Bronchial epithelial cell (primary cell): ENCODE measurements around the gene CHMP4B. TPM values are rescaled to one million over a fixed set of nuclear protein-coding genes. Genes with fewer than 3 reads are reported as not detected.
A peak's percentile ranks its signal among the peaks of the same experiment; 100 is the strongest.

Experiments
- DNase-seq: peaks from one replicate; pipeline ENCODE4 v3.0.0-alpha.2; 2010; ENCODE audit warnings: low read depth
- FAIRE-seq: peaks from 2 replicates; lab custom pipeline; 2011; peaks lifted over from hg19 to GRCh38; lab: Jason Lieb, UNC
- H3K27me3 ChIP-seq: 2 replicates; pipeline ENCODE4 v1.5.1; 2011; ENCODE audit warnings: low read length; ENCODE audit not compliant: control insufficient read depth, insufficient read depth
- H3K36me3 ChIP-seq: 2 replicates; pipeline ENCODE4 v1.5.1; 2011; ENCODE audit warnings: low read length; ENCODE audit not compliant: control insufficient read depth, insufficient read depth
- H3K4me3 ChIP-seq: 2 replicates; pipeline ENCODE4 v1.5.1; 2011; ENCODE audit warnings: mild to moderate bottlenecking, low read depth, low read length, control low read depth
- total RNA-seq: library from RNA; depleted of rRNA; stranded (reverse); fragments of >200 nt; gene quantifications from 2 replicates; pipeline ENCODE4 v1.2.1, GENCODE V29; 2014
- TF ChIP-seq, protein P1 (sequence below): IDR thresholded peaks from 2 replicates; pipeline ENCODE4 v1.5.1; 2011; ENCODE audit warnings: mild to moderate bottlenecking, moderate library complexity, low read length, control low read depth, inconsistent platforms; ENCODE audit not compliant: insufficient read depth, severe bottlenecking

CHMP4B gene
- total RNA-seq, 1 donor from 2014 or later: 30.5 TPM

DNA sequence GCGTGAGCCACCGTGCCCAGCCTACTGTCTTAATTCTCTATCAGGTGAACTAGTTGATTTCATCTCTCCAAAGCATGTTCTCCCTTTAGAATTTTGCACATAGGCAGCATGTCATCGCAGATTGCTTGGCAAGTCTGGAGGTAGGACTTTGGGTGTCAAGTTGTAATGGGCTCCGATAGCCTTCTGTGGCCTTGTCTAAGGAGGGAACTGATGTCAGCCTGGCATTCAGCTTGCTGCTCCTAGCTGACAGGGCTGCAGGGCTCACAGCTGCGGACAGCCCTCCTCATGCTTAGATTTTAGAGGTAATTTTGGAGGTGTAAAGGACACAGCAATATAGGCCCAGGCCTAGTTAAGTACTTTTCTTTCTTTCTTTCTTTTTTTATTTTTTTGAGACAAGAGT, 11.3 kb downstream of the CHMP4B start:
- DNase-seq (no peak), FAIRE-seq (no peak)
- peaks cover 1% of the 10 kb centered on the region for H3K36me3 ChIP-seq
- H3K27me3 ChIP-seq: no peaks in the 10 kb centered on the region
- H3K4me3 ChIP-seq: no peak overlapping the region
- TF ChIP-seq, protein P1, sequence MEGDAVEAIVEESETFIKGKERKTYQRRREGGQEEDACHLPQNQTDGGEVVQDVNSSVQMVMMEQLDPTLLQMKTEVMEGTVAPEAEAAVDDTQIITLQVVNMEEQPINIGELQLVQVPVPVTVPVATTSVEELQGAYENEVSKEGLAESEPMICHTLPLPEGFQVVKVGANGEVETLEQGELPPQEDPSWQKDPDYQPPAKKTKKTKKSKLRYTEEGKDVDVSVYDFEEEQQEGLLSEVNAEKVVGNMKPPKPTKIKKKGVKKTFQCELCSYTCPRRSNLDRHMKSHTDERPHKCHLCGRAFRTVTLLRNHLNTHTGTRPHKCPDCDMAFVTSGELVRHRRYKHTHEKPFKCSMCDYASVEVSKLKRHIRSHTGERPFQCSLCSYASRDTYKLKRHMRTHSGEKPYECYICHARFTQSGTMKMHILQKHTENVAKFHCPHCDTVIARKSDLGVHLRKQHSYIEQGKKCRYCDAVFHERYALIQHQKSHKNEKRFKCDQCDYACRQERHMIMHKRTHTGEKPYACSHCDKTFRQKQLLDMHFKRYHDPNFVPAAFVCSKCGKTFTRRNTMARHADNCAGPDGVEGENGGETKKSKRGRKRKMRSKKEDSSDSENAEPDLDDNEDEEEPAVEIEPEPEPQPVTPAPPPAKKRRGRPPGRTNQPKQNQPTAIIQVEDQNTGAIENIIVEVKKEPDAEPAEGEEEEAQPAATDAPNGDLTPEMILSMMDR: no peak

GRCh38 chr20:33822991-33823390, 11.8 kb downstream of the CHMP4B start:
- TF ChIP-seq, protein P1: no peak
- Histone ChIP-seq H3K4me3 (no peak overlapping the region), H3K36me3 (peaks cover 4% of the 10 kb centered on the region), H3K27me3 (no peaks in the 10 kb centered on the region)
- DNase-seq (no peak), FAIRE-seq (no peak)

DNA sequence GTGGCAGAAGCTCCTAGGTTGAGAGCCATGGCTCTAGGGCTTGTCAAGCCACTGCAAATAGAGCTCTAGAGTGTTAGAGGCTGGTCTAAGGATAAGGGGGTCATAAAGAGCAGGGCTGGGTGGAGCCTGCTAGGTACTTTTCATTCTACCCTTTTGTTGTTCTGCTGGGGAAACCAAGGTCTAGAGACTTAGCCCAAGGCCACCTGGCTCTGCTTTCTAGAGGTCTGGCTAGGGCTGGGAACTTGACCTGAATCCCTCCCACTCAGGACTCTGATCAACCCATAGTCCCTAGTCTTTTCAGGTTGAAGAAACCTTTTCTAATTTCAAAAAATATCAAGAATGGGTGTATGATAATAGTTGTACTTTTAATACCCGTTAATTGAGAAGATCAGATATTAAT, 13.7 kb downstream of the CHMP4B start:
- DNase-seq: no peak
- Histone ChIP-seq H3K27me3 (no peaks in the 10 kb centered on the region), H3K36me3 (peaks cover 4% of the 10 kb centered on the region), H3K4me3 (no peak overlapping the region)
- no peak for FAIRE-seq
- TF ChIP-seq, protein P1: no peak

DNA sequence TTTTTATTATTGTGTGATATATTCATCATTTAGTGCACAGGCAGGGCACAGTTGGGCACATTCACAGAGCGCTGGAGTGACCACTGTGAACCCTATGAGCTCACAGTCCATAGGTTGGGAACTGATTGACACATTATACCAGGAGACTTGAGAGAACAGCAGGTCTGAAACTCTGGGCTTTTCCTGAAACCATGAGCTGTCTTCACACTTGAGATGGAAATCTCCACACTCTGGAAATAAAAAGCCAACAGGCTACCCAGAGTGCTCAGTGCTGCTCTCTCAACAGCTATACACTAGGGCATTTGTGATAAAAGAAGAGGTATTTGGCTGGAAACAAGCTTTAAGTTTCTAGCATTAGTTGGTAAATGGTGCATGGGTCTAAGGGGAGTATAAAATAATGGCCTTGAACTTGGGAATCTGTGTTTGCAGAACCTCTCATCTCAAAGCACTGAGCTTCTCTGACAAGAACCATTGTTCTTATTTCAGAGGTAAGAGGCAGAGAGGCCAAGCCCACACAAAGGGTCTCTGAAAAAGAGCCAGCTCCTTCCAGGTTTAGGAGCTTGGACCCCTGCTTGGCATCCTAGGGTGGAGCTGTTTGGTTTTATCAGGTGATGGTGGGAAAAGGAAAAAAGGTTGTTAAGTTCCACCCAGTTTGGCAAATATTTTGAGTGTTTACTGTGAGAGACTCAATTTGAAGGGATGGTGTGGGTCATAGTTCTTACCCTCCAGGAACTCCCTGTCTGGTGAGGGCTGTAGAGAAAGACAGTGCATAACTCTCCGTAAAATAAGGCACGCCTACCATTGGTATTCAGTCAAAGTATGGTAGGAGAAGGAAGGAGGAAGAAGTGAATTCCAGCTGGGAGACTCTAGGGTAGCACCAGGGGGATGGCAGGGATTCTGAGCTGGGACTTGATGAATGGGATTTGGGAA, 14.5 kb downstream of the CHMP4B start:
- DNase-seq: no peak
- Histone ChIP-seq H3K4me3 (no peak overlapping the region), H3K36me3 (peaks cover 4% of the 10 kb centered on the region), H3K27me3 (no peaks in the 10 kb centered on the region)
- TF ChIP-seq, protein P1: no peak
- FAIRE-seq: no peak

DNA sequence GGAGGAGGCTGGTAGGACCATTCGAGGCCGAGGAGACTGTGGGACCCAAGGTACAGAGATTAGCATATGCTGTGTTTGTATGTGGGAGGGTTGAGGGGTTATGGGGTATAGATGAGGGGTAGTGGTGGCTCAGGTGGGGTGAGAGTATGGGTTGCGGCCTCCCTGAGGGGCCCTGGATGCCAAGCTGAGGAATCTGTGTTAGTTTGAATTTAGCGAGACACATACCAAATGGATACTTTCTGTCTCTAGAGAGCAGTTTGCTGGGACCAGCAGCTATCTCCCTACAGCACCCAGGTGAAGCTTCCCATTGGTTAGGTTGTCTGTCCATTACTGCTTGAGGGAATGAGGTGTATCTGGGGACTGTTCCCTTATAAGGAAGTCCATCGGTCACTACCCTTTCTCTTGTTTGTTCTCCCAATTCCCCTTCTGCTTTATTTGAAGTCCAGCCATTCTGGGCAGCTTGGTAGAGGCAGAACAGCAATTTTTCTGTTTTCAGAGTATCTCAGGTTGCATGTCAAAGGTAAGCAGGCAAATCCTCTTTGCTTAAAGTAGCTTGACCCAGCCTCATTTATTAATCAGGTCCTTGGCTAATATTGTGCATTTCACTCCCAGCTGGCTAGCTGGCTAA, 15.2 kb downstream of the CHMP4B start:
- no peak for FAIRE-seq
- TF ChIP-seq, protein P1: no peak
- H3K27me3 ChIP-seq: no peaks in the 10 kb centered on the region
- no peak overlapping the region for H3K4me3 ChIP-seq
- peak; percentile 35 for DNase-seq
- H3K36me3 ChIP-seq: peaks cover 4% of the 10 kb centered on the region
